ENCODE data around the gene SLC26A8. TPM values are rescaled to one million over a fixed set of nuclear protein-coding genes. Genes with fewer than 3 reads are reported as not detected.
A peak's percentile ranks its signal among the peaks of the same experiment; 100 is the strongest.

The SLC26A8 gene
- total and polyA plus RNA-seq, 2 of the 13 experiments (the other 11 are each of a cell fraction or from before 2014, with no cell fraction given), result 0.46 TPM; not detected in 1

DNA sequence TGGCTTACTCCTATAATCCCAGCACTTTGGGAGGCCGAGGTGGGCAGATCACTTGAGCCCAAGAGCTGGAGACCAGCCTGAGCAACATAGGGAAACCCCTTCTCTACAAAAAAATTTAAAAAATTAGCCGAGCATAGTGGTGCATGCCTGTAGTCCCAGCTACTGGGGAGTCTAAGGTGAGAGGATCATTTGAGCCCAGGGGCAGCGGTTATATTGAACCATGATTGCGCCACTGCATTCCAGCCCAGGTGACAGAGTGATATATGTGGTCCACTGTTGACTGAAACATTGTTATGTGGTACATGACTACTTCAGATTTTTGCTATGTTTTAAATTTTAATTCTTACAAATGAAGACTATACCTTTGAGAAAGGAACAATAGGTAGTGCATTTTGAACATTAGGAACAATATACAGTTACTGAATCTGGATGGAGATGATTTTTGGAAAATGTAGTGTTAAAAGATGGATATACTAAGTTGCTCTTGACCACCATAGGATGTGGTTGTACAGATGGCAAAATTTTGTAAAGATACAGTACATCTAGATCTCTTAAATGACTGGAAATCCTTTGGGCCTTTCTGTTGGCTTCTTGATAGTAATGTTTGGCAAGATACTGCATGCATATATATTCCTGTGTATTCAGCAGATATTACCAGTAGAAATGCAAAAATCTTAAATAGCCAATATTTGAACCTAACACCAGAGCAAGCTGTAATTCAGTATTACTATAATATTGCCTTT, 39.0 kb upstream of the SLC26A8 start (continued):
- no peak for TF ChIP-seq ELK4 (CRISPR knock-in tag; IDR thresholded peaks at IDR 0.05; ENCODE audit: borderline replicate concordance)
- TF ChIP-seq, protein P1, sequence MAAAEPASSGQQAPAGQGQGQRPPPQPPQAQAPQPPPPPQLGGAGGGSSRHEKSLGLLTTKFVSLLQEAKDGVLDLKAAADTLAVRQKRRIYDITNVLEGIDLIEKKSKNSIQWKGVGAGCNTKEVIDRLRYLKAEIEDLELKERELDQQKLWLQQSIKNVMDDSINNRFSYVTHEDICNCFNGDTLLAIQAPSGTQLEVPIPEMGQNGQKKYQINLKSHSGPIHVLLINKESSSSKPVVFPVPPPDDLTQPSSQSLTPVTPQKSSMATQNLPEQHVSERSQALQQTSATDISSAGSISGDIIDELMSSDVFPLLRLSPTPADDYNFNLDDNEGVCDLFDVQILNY (CRISPR knock-in tag; conservative IDR thresholded peaks at IDR 0.05), result no peak
- peak; percentile 67 for TF ChIP-seq MED1 (CRISPR knock-in tag; IDR thresholded peaks at IDR 0.05)
- 0 out of 2 replicates have a peak, but pooled peaks have one; percentile 26 for TF ChIP-seq ZNF749 (CRISPR knock-in tag; IDR thresholded peaks at IDR 0.05; ENCODE audit: borderline replicate concordance)
- TF ChIP-seq, protein P2, sequence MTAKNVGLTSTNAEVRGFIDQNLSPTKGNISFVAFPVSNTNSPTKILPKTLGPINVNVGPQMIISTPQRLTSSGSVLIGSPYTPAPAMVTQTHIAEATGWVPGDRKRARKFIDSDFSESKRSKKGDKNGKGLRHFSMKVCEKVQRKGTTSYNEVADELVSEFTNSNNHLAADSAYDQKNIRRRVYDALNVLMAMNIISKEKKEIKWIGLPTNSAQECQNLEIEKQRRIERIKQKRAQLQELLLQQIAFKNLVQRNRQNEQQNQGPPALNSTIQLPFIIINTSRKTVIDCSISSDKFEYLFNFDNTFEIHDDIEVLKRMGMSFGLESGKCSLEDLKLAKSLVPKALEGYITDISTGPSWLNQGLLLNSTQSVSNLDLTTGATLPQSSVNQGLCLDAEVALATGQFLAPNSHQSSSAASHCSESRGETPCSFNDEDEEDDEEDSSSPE (CRISPR knock-in tag; IDR thresholded peaks at IDR 0.05), result no peak
- peak; percentile 33; the same call in 1 of the 2 replicates for TF ChIP-seq LCORL (IDR thresholded peaks at IDR 0.05)
- TF ChIP-seq LCORL (CRISPR knock-in tag; IDR thresholded peaks at IDR 0.05), result peak; percentile 90
- TF ChIP-seq, protein P3, sequence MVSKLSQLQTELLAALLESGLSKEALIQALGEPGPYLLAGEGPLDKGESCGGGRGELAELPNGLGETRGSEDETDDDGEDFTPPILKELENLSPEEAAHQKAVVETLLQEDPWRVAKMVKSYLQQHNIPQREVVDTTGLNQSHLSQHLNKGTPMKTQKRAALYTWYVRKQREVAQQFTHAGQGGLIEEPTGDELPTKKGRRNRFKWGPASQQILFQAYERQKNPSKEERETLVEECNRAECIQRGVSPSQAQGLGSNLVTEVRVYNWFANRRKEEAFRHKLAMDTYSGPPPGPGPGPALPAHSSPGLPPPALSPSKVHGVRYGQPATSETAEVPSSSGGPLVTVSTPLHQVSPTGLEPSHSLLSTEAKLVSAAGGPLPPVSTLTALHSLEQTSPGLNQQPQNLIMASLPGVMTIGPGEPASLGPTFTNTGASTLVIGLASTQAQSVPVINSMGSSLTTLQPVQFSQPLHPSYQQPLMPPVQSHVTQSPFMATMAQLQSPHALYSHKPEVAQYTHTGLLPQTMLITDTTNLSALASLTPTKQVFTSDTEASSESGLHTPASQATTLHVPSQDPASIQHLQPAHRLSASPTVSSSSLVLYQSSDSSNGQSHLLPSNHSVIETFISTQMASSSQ (IDR thresholded peaks at IDR 0.05; ENCODE audit: low read depth), result 0 out of 2 replicates have a peak, but pooled peaks have one; percentile 43
- TF ChIP-seq, protein P3 (CRISPR knock-in tag; IDR thresholded peaks at IDR 0.05; ENCODE audit: borderline replicate concordance), result no peak
- TF ChIP-seq BCL6 (CRISPR knock-in tag; IDR thresholded peaks at IDR 0.05), result peak; percentile 42; the same call in 1 of the 2 replicates
- no peak for TF ChIP-seq AGO2 (optimal IDR thresholded peaks at IDR 0.05; ENCODE audit: low read depth, low read length)
- no peak for TF ChIP-seq ZUFSP (CRISPR knock-in tag; IDR thresholded peaks at IDR 0.05; ENCODE audit: borderline replicate concordance)
- 0 out of 2 replicates have a peak, but pooled peaks have one; percentile 42 for TF ChIP-seq BRF2 (CRISPR knock-in tag; IDR thresholded peaks at IDR 0.05)
- TF ChIP-seq ZSCAN9 (CRISPR knock-in tag; IDR thresholded peaks at IDR 0.05; ENCODE audit: borderline replicate concordance), result peak; percentile 72; the same call in 1 of the 2 replicates
- TF ChIP-seq ZKSCAN1 (IDR thresholded peaks at IDR 0.05; ENCODE audit: low read length), result no peak
- 0 out of 2 replicates have a peak, but pooled peaks have one; percentile 24 for TF ChIP-seq THAP11 (CRISPR knock-in tag; IDR thresholded peaks at IDR 0.05)
- TF ChIP-seq NR2F2 (IDR thresholded peaks at IDR 0.05; ENCODE audit: borderline replicate concordance, low read depth), result peak; percentile 63; the same call in 1 of the 2 replicates
- no peak for TF ChIP-seq ZFP36 (IDR thresholded peaks at IDR 0.05; ENCODE audit: borderline replicate concordance, low read depth, low read length, partially characterized antibody)
- TF ChIP-seq SAP130 (CRISPR knock-in tag; IDR thresholded peaks at IDR 0.05; ENCODE audit: low read depth), result peak; percentile 78
